Vagina (tissue), 2 donors: ENCODE data around the gene STK24.

Source experiments
- POLR2AphosphoS5 ChIP-seq, 2 donors: sonication (generic); formaldehyde crosslinking; IDR thresholded peaks; one replicate each; pipeline ENCODE4 v1.9.0; 2017; ENCODE audit warnings: antibody characterized with exemption in 2 of 2, mild to moderate bottlenecking in 2 of 2, low read depth in 1 of 2; ENCODE audit not compliant: insufficient read depth in 1 of 2
- TF ChIP-seq, protein P1 (sequence below), 3 experiments: fragments of 450-650 bp in 2 of 3; fragments of 200-600 bp in 1 of 3; sonication (generic) in 1 of 3; IDR thresholded peaks; one replicate each; pipeline ENCODE4 v1.5.1; 2017 to 2019; ENCODE audit warnings: antibody characterized with exemption in 3 of 3, mild to moderate bottlenecking in 2 of 3, moderate library complexity in 2 of 3

DNA sequence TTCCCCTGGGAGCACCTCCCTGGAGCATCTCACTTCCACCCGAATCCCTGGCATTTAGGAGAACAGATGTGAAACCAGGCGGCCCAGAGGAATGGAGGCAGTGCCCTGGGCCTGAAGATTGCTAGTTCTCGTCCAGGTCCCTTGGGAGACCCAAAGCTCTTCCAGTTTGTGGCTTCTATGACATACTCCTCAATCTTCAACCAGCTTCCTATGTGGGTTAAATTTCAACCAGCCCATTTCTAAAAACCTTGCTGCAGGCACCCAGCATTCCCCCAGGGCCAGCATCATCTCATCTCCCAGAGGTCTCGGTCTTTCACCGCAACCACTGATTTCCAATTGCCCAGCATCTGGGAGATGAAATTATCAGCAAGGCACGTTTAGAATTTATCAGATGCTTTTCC, 46.0 kb upstream of the STK24 start:
- TF ChIP-seq, protein P1, sequence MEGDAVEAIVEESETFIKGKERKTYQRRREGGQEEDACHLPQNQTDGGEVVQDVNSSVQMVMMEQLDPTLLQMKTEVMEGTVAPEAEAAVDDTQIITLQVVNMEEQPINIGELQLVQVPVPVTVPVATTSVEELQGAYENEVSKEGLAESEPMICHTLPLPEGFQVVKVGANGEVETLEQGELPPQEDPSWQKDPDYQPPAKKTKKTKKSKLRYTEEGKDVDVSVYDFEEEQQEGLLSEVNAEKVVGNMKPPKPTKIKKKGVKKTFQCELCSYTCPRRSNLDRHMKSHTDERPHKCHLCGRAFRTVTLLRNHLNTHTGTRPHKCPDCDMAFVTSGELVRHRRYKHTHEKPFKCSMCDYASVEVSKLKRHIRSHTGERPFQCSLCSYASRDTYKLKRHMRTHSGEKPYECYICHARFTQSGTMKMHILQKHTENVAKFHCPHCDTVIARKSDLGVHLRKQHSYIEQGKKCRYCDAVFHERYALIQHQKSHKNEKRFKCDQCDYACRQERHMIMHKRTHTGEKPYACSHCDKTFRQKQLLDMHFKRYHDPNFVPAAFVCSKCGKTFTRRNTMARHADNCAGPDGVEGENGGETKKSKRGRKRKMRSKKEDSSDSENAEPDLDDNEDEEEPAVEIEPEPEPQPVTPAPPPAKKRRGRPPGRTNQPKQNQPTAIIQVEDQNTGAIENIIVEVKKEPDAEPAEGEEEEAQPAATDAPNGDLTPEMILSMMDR (IDR thresholded peaks at IDR 0.05), result no peak
- no peak for TF ChIP-seq POLR2AphosphoS5 (IDR thresholded peaks at IDR 0.05; ENCODE audit: insufficient read depth in 1 of 2, low read depth in 1 of 2)
